Measurements from ENCODE around the gene CCDC117. TPM values are rescaled to one million over a fixed set of nuclear protein-coding genes. Genes with fewer than 3 reads are reported as not detected.

The CCDC117 gene
- total RNA-seq, 1 experiment from 2014 or later: 40.0 TPM

GRCh38 chr22:28812516-28812915, 40.0 kb downstream of the CCDC117 start:
- Histone ChIP-seq H3K9me3 (ENCODE audit: control insufficient read depth, low read depth, low read length) (no peaks in the 10 kb centered on the region), H3K4me2 (ENCODE audit: insufficient read depth, insufficient read length, low read length) (no peak overlapping the region), H2AFZ (ENCODE audit: low read length) (no peak overlapping the region), H4K5ac (ENCODE audit: insufficient read length, low read depth, low read length) (no peak overlapping the region), H4K91ac (ENCODE audit: insufficient read length, low read depth, low read length) (no peak overlapping the region), H4K20me1 (ENCODE audit: control insufficient read depth, insufficient read depth, insufficient read length) (no peaks in the 10 kb centered on the region), H2BK5ac (ENCODE audit: insufficient read length, low read length) (no peak overlapping the region), H2AK5ac (ENCODE audit: insufficient read length, low read length) (no peak overlapping the region), H3K56ac (ENCODE audit: insufficient read length, low read depth, low read length) (no peak overlapping the region), H3K27ac (ENCODE audit: insufficient read length, low read depth, low read length) (no peak overlapping the region), H3K79me1 (ENCODE audit: insufficient read depth, low read depth, low read length, poor library complexity, severe bottlenecking) (no peaks in the 10 kb centered on the region), H3K79me2 (ENCODE audit: insufficient read depth, low read length) (no peaks in the 10 kb centered on the region), H2BK120ac (ENCODE audit: low read depth, low read length, poor library complexity, severe bottlenecking) (no peak overlapping the region), H2BK15ac (ENCODE audit: low read depth, low read length) (no peak overlapping the region), H4K8ac (replicated peaks; ENCODE audit: insufficient read length, low read depth, low read length) (no peak overlapping the region), H3K4me1 (ENCODE audit: insufficient read depth, low read length) (no peaks in the 10 kb centered on the region), H3K23ac (ENCODE audit: insufficient read length, low read depth, low read length) (no peak overlapping the region), H3K18ac (ENCODE audit: insufficient read length, low read depth, low read length) (no peak overlapping the region), H3K27me3 (ENCODE audit: insufficient read depth, low read length) (no peaks in the 10 kb centered on the region), H2BK12ac (ENCODE audit: insufficient read length, low read depth, low read length) (no peak overlapping the region), H3K9ac (ENCODE audit: extremely low read depth, insufficient read length, low read length) (no peak overlapping the region), H3T11ph (ENCODE audit: low read length) (no peak overlapping the region), H3K23me2 (ENCODE audit: insufficient read length, low read depth, low read length, poor library complexity, severe bottlenecking) (no peaks in the 10 kb centered on the region), H2BK20ac (ENCODE audit: low read depth, low read length, poor library complexity, severe bottlenecking) (no peak overlapping the region), H3K14ac (ENCODE audit: insufficient read depth, low read length) (no peak overlapping the region), H3K4ac (ENCODE audit: low read depth, low read length) (no peak overlapping the region)
- peaks cover 3% of the 10 kb centered on the region in 2 experiments for H3K4me1 Mint-ChIP-seq
- H3K27ac Mint-ChIP-seq: no peak overlapping the region; a peak in 1 of 7 replicates
- TF ChIP-seq CTCF (conservative IDR thresholded peaks at IDR 0.05): no peak
- H3K9me3 Mint-ChIP-seq: no peaks in the 10 kb centered on the region
- no peak overlapping the region for H3K4me3 Mint-ChIP-seq
- DNase-seq: no peak
- WGBS (ENCODE audit: extremely low coverage, insufficient read length, low lambda C conversion rate): no CpG with 5 or more reads among the region's 5 CpGs
- H3K27me3 Mint-ChIP-seq (ENCODE audit: low read depth): no peaks in the 10 kb centered on the region
- H3K36me3 Mint-ChIP-seq (ENCODE audit: insufficient read depth in 1 of 3, low read depth in 3 of 3): peaks cover 0 to 8% (median 2%) of the 10 kb centered on the region in 3 experiments; a peak in 4 of 7 replicates

Data from H9 (cell line).